KBM-7 (cell line): ENCODE measurements around the gene MAGI2.

ENCODE experiments used
- DNase-seq: peaks from one replicate; pipeline ENCODE4 v3.0.0-alpha.2; 2015
- in situ Hi-C: fragments of 300-500 bp; cut with MboI; formaldehyde crosslinking; loops from 2 replicates; pipeline ENCODE4 v1.14.3; 2020; ENCODE audit warnings: low sequenced_read_pairs, low pct_unique_long_range_greater_than_20kb, mixed read lengths

Gene MAGI2

GRCh38 chr7:78226059-78226719 is 1227.3 kb downstream of the MAGI2 start:
- peak; percentile 2 for DNase-seq
- in situ Hi-C loops: no loop called here

DNA sequence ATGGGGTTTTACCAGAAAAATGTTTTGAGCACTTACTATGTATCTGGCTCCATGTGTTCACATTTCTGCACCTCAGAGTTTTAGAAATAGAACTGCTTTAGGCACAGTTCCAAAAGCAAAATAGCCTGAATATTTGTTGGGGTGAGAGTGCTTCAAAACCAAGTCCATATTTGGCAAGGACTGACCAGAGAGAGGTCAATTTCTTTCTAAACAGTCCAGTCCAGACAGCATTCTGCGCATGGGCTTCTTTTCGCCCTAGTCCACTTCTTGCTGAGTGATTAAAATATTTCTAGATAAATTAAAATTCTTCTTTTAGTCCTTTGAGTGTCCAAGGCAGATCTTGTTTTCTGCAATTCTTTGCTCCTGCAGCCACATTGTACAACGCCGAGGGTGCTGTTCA is 1227.9 kb downstream of the MAGI2 start:
- in situ Hi-C loops: no loop called here
- no peak for DNase-seq

DNA sequence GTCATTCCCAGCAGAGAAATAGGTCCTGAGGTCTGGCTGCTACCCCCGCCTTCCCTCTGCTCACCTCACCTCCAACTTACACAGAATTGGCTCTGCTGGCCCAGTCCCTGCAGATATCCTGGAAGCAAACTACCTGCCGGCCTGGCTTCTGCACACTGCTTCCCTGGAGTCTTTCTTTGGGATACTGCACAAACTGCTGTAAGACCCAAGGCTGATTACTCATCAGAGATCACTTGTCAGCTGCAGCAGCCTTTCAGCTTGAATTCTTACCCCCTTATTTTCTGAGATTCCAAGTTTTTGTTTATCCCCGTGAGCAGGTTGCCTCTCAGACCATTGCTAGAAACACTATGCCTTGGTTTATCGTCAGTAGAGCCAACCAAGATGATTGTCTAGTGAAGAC is 1228.5 kb downstream of the MAGI2 start:
- DNase-seq: no peak
- in situ Hi-C loops: no loop called here

GRCh38 chr7:78223598-78223997 is 1229.9 kb downstream of the MAGI2 start:
- in situ Hi-C loops: no loop called here

GRCh38 chr7:78222001-78222751 is 1231.3 kb downstream of the MAGI2 start:
- in situ Hi-C loops: no loop called here
- no peak for DNase-seq

More at GRCh38 chr7:78223598-78223997, 1229.9 kb downstream of the MAGI2 start:
- DNase-seq: no peak

DNA sequence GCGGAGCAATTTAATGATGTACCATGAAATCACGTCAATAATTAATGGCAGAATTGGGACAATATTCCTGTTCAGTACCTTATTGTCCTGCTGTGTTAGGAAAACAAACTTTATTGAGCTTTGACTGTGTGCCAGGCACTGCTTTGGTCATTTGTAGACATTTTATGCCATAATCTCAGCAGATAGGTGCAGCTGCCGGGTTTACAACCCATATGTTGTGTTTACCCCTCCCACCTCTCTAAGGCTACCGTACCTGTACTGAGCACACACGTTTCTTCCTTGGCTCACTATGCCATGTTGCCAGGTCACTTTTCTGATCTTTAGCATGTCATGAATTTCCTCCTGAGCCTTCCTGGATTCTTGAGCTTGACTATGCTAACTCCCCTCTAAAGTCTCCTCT is 1232.7 kb downstream of the MAGI2 start:
- no peak for DNase-seq
- in situ Hi-C loops: no loop called here

DNA sequence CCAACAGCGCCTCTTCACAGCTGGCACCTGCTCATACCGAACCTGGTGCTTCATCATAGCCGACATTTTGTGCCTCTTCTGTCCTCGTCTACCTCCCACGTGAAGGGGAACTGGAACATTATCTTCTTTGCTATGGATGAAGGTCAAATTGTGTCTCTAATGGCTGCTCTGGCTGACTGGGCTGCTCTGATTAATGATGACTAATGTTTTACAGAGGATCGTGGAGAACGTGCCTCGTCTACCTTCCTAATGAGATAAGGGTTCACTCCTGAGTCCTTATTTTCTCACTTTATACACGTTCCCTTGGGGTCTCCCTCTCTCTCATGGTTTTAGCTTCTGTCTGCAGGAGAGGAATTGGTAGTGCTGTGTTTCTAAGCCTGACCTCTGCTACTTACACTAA is 1234.6 kb downstream of the MAGI2 start:
- in situ Hi-C loops: no loop called here
- no peak for DNase-seq

GRCh38 chr7:78218051-78218450 is 1235.4 kb downstream of the MAGI2 start:
- DNase-seq: no peak
- in situ Hi-C loops: no loop called here

- DNase-seq: no peak
- in situ Hi-C loops: no loop called here
Observed at GRCh38 chr7:78215199-78215598, 1238.3 kb downstream of the MAGI2 start.

DNA sequence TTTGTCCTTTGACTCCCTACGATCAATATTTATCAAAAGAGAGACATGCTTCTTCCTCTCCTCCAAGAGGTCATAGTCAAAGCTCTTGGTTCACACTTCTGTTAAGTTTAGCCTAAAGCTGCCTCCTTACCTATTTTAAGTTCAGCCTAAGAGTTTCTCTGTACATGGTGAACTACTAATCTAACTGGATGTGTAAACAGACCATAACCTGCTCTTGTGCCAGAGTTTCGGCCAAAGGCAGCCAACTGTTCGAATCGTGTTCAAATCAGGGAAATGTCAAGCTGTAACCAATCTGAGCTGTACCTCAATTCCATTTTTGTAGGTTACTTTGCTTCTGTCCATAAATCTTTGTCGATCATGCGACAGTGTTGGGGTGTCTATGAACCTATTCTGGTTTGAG is 1240.1 kb downstream of the MAGI2 start:
- no peak for DNase-seq
- in situ Hi-C loops: no loop called here

DNA sequence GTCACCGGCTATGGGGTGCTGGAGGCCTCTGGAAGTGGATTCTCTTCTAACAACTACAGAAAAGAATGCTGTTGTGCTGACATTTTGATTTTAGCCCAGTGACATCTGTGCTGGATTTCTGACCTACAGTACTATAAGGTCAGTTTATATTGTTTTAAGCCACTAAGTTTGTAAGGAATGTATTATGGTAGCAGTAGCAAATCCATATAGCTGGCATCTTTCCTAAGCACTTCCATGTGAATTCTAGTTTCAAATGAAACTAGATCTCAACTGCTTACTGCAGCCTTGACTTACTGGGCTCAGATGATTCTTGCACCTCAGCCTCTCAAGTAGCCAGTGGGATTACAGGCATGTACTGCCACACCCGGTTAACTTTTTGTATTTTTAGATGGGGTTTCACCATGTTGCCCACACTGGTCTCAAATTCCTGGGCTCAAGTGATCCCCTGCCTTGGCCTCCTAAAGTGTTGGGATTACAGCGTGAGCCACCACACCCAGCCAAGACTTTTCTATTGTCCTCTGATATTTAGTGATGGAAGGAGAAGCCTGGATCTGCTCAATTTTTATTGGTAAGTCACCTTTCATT is 1240.9 kb downstream of the MAGI2 start:
- in situ Hi-C loops: no loop called here
- no peak for DNase-seq

GRCh38 chr7:78207269-78207668 is 1246.2 kb downstream of the MAGI2 start:
- in situ Hi-C loops: no loop called here
- DNase-seq: no peak

GRCh38 chr7:78206769-78207168 is 1246.7 kb downstream of the MAGI2 start:
- in situ Hi-C loops: no loop called here
- no peak for DNase-seq

GRCh38 chr7:78203042-78203720 is 1250.3 kb downstream of the MAGI2 start:
- DNase-seq: no peak
- in situ Hi-C loops: no loop called here

DNA sequence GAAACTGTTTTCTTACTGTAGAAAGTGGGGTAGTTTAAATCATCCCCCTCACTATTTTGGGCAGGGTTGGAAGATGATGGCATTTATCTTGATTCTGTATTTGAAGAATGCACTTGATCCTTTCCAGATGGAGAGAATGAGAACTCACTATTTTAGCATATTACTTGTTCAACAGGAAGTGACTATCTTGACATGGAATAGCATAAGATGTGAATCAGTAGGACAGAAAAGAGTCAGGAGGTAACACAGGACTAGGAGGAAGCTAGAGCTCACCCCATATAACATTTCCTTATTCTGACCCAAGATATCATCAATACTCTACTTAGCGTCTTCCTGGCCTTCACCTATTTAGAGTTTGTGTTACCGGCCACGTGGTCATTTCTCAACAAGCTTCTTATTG is 1254.7 kb downstream of the MAGI2 start:
- in situ Hi-C loops: no loop called here
- no peak for DNase-seq

DNA sequence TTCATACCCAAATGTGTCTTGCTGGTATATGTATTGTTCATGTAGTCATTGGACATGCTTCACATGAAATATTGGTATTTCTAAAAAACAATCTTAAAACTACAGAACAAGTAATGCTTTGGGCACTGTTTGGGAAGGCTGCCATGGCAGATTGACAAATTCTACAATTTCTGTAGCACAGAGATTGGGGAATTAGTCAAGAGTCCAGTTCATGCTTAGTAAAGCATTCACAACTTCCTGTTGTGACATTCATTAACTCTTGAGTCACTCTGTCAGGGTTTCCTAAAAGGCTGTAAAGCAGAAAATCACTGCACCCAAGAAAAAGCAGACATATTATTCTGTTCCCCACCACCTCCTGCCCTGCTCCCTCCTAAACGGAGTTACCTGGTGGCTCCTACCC is 1256.0 kb downstream of the MAGI2 start:
- in situ Hi-C loops: no loop called here
- DNase-seq: no peak

GRCh38 chr7:78195281-78195680 is 1258.2 kb downstream of the MAGI2 start:
- in situ Hi-C loops: no loop called here
- no peak for DNase-seq

DNA sequence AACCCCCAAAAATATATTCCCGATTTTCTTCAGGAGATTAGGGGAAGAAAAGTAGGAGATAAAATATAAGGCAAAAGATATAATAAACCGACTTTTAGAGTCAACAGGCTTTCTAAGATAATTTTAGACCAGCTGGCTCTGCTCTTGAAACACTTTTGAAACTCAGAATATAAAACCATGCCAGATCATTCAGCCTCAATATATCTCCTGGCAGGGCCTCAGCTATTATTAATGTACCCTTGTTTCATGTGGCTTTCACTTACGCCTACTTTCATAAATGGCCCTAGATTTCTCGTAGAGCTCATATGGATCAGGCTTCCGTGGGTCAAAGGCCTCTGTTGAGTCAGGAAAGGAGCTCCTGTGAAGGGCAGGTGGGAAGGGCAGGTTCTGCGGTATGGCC is 1258.9 kb downstream of the MAGI2 start:
- DNase-seq: no peak
- in situ Hi-C loops: no loop called here

GRCh38 chr7:78191475-78192079 is 1261.9 kb downstream of the MAGI2 start:
- DNase-seq: no peak
- in situ Hi-C loops: no loop called here

GRCh38 chr7:78189762-78190161 is 1263.7 kb downstream of the MAGI2 start:
- DNase-seq: peak; percentile 4
- in situ Hi-C loops: no loop called here
